D721Med (cell line): ENCODE data around the gene SPINK2.

Experiments
- DNase-seq: peaks from one replicate; pipeline ENCODE4 v3.0.0; 2011; ENCODE audit warnings: low spot score; ENCODE audit not compliant: insufficient read length
- FAIRE-seq: peaks from 2 replicates; lab custom pipeline; 2011; peaks lifted over from hg19 to GRCh38; lab: Jason Lieb, UNC
- CTCF ChIP-seq: IDR thresholded peaks from 2 replicates; pipeline ENCODE4 v1.5.1; 2012; ENCODE audit warnings: mild to moderate bottlenecking, control low read depth; ENCODE audit not compliant: insufficient read depth; ENCODE audit errors: missing control alignments

SPINK2 gene

GRCh38 chr4:56803471-56803870 lies 18.0 kb downstream of the SPINK2 start:
- DNase-seq (no peak), FAIRE-seq (no peak)
- no peak for TF ChIP-seq CTCF

- no peak for DNase-seq
- peak; percentile 96 for TF ChIP-seq CTCF
- peak; percentile 11 for FAIRE-seq
These were observed 21.4 kb downstream of the SPINK2 start for GRCh38 chr4:56799824-56800756.

GRCh38 chr4:56799161-56799759 lies 22.2 kb downstream of the SPINK2 start:
- TF ChIP-seq CTCF = no peak
- DNase-seq = no peak
- FAIRE-seq = no peak

GRCh38 chr4:56796211-56796610 lies 25.3 kb downstream of the SPINK2 start:
- FAIRE-seq = no peak
- DNase-seq = no peak
- no peak for TF ChIP-seq CTCF

GRCh38 chr4:56791316-56791715 lies 30.2 kb downstream of the SPINK2 start:
- FAIRE-seq = no peak
- no peak for TF ChIP-seq CTCF
- DNase-seq = no peak

- FAIRE-seq (no peak), DNase-seq (no peak)
- TF ChIP-seq CTCF = no peak
These were observed 30.8 kb downstream of the SPINK2 start for GRCh38 chr4:56790691-56791091.

GRCh38 chr4:56788081-56788480 lies 33.4 kb downstream of the SPINK2 start:
- FAIRE-seq (no peak), DNase-seq (no peak)
- TF ChIP-seq CTCF = no peak
